Endometrial microvascular endothelial cells (primary cell): ENCODE measurements around the gene NAP1L5. TPM values are rescaled to one million over a fixed set of nuclear protein-coding genes. Genes with fewer than 3 reads are reported as not detected.

Experiments used
- in situ Hi-C: cut with HindIII; loops from 2 replicates; pipeline ENCODE4 v1.10.0; 2017; ENCODE audit warnings: low sequenced_read_pairs, low pct_unique_long_range_greater_than_20kb; ENCODE audit errors: inconsistent ontology term
- total RNA-seq: library from RNA; depleted of rRNA; stranded (reverse); fragments of >200 nt; gene quantifications from one replicate; pipeline ENCODE4 v1.2.3, GENCODE V29; 2015; ENCODE audit errors: inconsistent ontology term

The NAP1L5 gene
- 8.0 TPM for total RNA-seq

GRCh38 chr4:88697588-88698329 lies at the start of gene NAP1L5:
TSS of gene NAP1L5 (minus strand) at chr4:88697829. CDS start at chr4:88697754, 75 bp downstream.
- in situ Hi-C loops = no loop called here

- in situ Hi-C loops = no loop called here
Observed at GRCh38 chr4:88747351-88747750, 49.7 kb upstream of the NAP1L5 start.

GRCh38 chr4:88746206-88746605 lies 48.6 kb upstream of the NAP1L5 start:
- in situ Hi-C loops = no loop called here

- in situ Hi-C loops = no loop called here
Observed at GRCh38 chr4:88745581-88746163, 48.0 kb upstream of the NAP1L5 start.

GRCh38 chr4:88745175-88745574 lies 47.5 kb upstream of the NAP1L5 start:
- in situ Hi-C loops = no loop called here

GRCh38 chr4:88744609-88745008 lies 47.0 kb upstream of the NAP1L5 start:
- in situ Hi-C loops = no loop called here

GRCh38 chr4:88743696-88744095 lies 46.1 kb upstream of the NAP1L5 start:
- in situ Hi-C loops = no loop called here

- in situ Hi-C loops = no loop called here
Observed at GRCh38 chr4:88742561-88742960, 44.9 kb upstream of the NAP1L5 start.

- in situ Hi-C loops = no loop called here
Observed at GRCh38 chr4:88738180-88738579, 40.6 kb upstream of the NAP1L5 start.

- in situ Hi-C loops = no loop called here
Observed at GRCh38 chr4:88737307-88737941, 39.8 kb upstream of the NAP1L5 start.

GRCh38 chr4:88736264-88736663 lies 38.6 kb upstream of the NAP1L5 start:
- in situ Hi-C loops = no loop called here

GRCh38 chr4:88735564-88735963 lies 37.9 kb upstream of the NAP1L5 start:
- in situ Hi-C loops = no loop called here

- in situ Hi-C loops = no loop called here
Observed at GRCh38 chr4:88734403-88734949, 36.8 kb upstream of the NAP1L5 start.

GRCh38 chr4:88732714-88733368 lies 35.2 kb upstream of the NAP1L5 start:
- in situ Hi-C loops = no loop called here

- in situ Hi-C loops = no loop called here
Observed at GRCh38 chr4:88731381-88731780, 33.8 kb upstream of the NAP1L5 start.

GRCh38 chr4:88730811-88731210 lies 33.2 kb upstream of the NAP1L5 start:
- in situ Hi-C loops = no loop called here

- in situ Hi-C loops = no loop called here
Observed at GRCh38 chr4:88729146-88729760, 31.6 kb upstream of the NAP1L5 start.

- in situ Hi-C loops = no loop called here
Observed at GRCh38 chr4:88728146-88728545, 30.5 kb upstream of the NAP1L5 start.

- in situ Hi-C loops = no loop called here
Observed at GRCh38 chr4:88725986-88726385, 28.4 kb upstream of the NAP1L5 start.
